GM18502 (cell line): ENCODE measurements around the gene PPIL1.
"Not testable (repeated sequence)": the region's sequence is repeated elsewhere in the genome, so short reads cannot be mapped to it uniquely, and the experiment has no call there.

Experiments used
- ATAC-seq: cut with Tn5 transposase; IDR thresholded peaks from one replicate; pipeline ENCODE4 v1.9.1; 2021; ENCODE audit warnings: mild to moderate bottlenecking; ENCODE audit not compliant: unreplicated experiment, poor library complexity

Gene PPIL1

GRCh38 chr6:36821581-36822335 is 52.8 kb downstream of the PPIL1 start:
- no peak for ATAC-seq

GRCh38 chr6:36820700-36821580 is 53.7 kb downstream of the PPIL1 start:
- no peak for ATAC-seq

- no peak for ATAC-seq
Measured at GRCh38 chr6:36818756-36819155, 55.8 kb downstream of the PPIL1 start.

GRCh38 chr6:36817847-36818246 is 56.8 kb downstream of the PPIL1 start:
- no peak for ATAC-seq

- ATAC-seq, result no peak
Measured at GRCh38 chr6:36817176-36817817, 57.3 kb downstream of the PPIL1 start.

- no peak for ATAC-seq
Measured at GRCh38 chr6:36815962-36816735, 58.5 kb downstream of the PPIL1 start.

GRCh38 chr6:36814249-36814648 is 60.4 kb downstream of the PPIL1 start:
- no peak for ATAC-seq

GRCh38 chr6:36813526-36813925 is 61.1 kb downstream of the PPIL1 start:
- no peak for ATAC-seq

- ATAC-seq, result not testable (repeated sequence)
Measured at GRCh38 chr6:36813047-36813446, 61.6 kb downstream of the PPIL1 start.

- ATAC-seq, result no peak
Measured at GRCh38 chr6:36809941-36810803, 64.4 kb downstream of the PPIL1 start.

- no peak for ATAC-seq
Measured at GRCh38 chr6:36809156-36809555, 65.4 kb downstream of the PPIL1 start.

GRCh38 chr6:36808634-36809033 is 66.0 kb downstream of the PPIL1 start:
- ATAC-seq, result no peak

GRCh38 chr6:36807750-36808149 is 66.9 kb downstream of the PPIL1 start:
- no peak for ATAC-seq

- ATAC-seq, result no peak
Measured at GRCh38 chr6:36807143-36807542, 67.5 kb downstream of the PPIL1 start.

- no peak for ATAC-seq
Measured at GRCh38 chr6:36805917-36806316, 68.7 kb downstream of the PPIL1 start.

GRCh38 chr6:36805096-36805797 is 69.4 kb downstream of the PPIL1 start:
- ATAC-seq, result no peak
